ENCODE data around the gene C10orf90.

C10orf90 gene

DNA sequence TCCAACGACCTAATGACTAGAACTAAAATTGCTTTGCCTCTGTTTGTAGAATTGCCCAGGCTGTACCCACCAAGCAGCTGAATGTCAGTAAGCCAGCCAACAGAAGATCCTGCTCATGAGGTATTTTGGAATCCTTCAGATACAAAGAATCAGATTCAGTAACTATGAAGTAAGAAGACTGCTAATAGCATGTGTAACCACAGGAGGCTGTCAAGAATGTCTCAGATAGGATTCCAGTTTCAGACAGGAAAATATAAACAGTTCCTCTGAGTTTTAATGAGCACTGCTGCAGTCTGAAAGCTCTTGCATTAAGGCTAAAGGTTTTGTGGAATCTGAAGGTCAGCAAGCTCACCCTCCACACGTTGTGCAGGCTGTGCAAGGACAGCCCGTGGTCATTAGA is 169.6 kb downstream of the C10orf90 start:
- DNase-seq (ENCODE audit: low spot score) = no peak

DNA sequence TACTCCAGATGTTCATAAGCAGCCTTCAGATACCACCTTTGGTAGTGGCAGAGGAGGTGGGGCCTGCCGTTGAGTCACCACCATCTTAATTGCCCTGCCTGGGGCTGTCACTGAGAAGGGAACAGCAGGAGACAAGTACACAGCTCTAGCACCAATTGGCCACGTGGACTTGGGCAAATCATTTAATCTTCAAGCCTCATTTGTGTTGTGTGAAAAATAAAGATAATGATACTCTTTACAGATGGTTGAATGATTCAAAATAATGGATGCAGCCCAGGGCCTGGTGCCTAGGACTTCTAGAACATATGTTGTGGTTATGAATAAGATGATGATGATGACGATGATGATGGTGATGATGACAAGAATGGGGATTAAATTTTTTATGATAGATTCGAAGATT is 170.3 kb downstream of the C10orf90 start:
- DNase-seq (ENCODE audit: low spot score) = no peak

DNA sequence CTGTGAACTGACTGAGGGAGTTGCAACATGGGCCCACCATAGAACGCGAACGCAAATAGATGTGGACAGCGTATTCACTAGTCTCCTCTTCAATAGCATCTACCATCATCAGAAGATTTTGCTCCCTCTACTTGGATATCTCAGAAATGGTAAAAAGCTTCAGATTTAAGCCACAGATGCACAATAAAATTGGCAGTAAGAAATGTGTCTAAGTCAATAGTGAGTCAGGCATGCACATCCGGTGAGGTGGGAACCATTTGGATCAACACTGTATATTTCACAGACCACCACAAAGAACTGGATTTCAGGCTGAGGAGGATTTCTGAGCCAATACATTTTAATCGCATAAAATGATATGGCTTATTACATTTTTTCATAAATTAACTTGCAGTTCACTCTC is 170.7 kb downstream of the C10orf90 start:
- DNase-seq (ENCODE audit: low spot score) = no peak

DNA sequence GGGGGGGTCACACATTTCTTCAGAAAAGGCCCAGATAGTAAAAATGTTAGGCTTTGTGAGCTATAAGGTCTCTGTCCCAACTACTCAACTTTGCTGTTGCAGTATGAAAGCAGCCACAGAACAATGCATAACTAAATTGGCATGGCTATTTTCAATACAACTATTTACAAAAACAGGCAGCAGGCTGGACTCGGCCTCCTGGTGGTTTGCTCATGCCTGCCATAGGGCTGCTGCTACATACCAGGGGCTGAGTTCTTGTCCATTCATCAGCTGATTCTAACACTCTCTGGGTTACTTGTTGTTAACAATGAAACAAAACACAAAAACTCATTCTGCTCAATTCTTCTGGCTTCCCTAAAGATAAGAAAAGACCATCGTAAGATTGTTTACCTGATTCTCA is 172.8 kb downstream of the C10orf90 start:
- DNase-seq (ENCODE audit: low spot score) = no peak

DNA sequence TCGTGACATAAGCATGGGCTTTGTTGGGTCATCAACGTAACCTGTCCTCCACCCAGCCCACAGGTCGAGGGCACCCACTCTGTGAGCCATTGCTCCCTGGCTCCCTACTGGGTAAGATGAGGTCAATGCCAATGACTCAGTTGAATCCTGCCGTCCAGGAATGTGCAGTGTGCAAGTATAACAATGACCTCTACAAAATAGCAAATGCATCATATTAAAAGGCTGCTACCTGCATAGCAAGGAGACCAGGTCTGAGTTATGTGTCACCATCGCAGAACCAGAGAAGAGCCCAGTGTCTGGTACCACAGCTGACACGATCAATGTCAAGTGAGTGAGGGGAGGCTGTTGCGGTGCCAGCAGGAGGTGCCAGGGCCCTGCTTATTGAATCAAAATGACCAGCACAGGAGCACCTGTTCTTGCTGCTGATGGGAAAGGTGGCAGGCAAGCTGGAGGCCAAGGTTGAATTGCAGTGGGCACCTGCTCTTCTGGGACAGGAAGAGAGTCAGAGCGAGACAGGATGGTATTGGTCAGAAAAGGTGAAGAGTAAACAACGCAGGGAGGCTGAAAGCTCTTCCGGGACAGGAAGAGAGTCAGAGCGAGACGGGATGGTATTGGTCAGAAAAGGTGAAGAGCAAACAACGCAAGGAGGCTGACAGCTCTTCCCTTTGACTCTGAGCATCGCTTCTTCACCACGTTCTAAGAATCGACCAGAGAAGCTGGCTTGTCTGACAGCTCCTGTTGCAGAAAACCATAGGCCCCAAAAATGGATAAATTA is 173.5 kb downstream of the C10orf90 start:
- DNase-seq (ENCODE audit: low spot score) = no peak

DNA sequence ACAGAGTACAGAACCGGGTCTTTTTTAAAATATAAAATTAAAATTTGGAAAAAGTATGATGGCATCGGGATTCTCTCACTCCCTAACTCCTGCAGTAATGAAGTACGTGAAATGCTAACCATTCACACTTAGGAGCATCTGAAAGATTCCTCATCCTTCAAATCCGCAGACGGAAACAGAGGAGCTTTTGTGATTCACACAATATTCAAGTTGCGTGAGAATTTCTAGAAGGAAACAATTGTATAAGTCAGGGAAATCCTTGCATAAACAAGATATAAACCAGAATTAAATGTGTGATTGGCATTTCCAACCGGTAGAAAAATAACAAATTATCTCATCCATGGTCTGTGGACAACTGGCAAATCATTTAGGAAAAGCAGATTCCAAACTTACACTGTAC is 179.0 kb downstream of the C10orf90 start:
- DNase-seq (ENCODE audit: low spot score) = no peak

DNA sequence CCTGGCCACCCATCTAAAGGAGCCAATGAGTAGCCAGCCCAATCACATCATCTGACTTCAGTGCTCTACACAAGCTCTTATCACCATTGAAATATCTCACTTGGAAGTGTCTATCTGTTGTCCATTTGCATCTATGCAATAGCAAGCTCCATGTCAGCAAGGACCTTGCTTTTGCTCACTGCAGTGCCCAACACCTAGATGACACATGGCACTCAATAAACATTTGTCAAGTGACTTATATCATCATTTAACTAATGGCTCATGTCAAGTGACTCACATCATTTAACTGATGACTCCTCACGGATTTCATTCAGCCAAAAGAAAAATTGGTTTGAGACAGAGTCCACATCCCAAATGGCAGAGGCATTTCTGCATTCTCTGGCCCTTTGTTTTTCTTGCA is 189.3 kb downstream of the C10orf90 start:
- no peak for DNase-seq (ENCODE audit: low spot score)

DNA sequence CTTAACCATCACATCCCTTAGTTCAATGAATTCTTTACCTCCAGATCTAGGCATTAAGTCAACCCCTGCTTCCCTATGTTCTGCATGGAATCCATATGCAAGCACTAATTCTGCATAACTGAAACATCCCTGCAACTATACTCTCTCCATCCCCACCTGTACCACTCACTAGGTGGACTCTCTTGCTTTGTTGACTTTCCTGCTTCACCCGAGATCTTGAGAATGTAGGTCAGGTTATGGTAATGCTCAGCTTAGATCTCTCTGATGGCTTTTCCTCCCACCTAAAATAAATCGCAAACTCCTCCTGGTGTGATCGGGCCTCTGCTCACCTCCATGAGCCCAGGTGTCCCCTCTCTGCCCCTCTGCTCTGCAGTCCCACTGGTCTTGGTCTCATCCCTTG is 189.8 kb downstream of the C10orf90 start:
- no peak for DNase-seq (ENCODE audit: low spot score)

DNA sequence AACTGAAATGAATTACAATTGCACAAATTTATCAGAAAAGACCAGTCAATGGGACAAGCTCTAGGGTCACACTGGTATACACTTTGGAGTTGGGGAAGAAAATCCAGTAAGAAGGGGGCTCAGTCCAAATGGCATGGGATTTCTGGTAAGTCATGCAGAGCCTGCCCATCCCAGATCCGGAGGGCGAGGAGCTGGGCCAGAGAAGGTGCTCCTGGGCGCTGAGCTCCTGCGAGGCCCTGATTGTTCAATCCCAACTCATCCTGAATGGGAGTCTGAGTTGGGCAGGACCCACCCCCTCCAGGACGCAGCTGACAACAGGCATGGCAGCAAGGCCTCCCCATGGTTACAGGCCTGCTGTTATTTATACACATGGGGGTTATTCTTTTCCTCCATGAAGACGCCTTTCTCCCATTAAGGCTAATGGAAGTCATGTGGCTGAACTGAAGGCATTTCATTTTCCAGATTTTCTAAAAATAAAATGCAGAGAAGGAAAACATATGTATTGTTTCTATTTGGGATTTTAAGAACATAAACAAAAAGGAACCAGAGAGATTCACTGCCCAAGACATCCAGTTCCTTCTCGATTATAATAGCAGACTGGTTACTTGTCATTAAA is 191.1 kb downstream of the C10orf90 start:
- no peak for DNase-seq (ENCODE audit: low spot score)

DNA sequence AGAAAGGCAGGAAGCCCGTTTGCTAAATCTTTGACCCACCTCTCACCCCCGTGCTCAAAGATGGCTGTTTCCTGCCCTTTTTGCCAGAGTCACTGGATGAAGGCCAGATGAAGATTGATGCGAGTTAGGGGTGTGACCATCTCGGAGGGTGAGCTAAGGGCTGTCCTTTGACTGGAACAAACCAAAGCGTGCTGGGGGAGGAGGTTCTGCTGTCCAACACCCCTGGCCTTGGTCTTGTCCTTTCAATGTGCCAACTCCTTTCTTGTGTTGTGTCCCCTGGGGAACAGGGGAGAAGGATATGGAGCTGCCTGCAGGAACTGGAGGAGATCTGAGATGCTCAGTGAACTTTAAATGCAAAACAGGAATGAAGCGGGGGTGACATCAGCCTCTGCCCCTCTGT is 191.9 kb downstream of the C10orf90 start:
- DNase-seq (ENCODE audit: low spot score) = no peak

DNA sequence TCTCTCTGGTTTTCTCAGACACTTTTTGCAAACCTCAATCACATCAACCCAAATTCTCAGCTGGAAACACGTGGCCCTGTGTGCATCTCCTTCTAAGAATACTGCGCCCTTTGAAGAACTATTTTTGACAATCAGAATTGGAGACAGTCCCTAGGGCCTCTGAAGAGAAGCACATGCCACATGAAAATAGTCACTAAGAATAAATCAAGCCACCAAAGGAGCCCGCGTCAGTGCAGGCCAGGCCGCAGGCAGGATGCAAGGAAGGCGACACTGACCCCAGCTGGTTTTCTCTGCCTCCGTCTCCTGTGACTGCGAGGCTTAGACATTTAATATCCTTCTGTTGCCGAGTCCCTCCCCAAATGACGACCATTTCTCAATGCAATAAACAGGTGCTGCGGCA is 194.2 kb downstream of the C10orf90 start:
- no peak for DNase-seq (ENCODE audit: low spot score)

DNA sequence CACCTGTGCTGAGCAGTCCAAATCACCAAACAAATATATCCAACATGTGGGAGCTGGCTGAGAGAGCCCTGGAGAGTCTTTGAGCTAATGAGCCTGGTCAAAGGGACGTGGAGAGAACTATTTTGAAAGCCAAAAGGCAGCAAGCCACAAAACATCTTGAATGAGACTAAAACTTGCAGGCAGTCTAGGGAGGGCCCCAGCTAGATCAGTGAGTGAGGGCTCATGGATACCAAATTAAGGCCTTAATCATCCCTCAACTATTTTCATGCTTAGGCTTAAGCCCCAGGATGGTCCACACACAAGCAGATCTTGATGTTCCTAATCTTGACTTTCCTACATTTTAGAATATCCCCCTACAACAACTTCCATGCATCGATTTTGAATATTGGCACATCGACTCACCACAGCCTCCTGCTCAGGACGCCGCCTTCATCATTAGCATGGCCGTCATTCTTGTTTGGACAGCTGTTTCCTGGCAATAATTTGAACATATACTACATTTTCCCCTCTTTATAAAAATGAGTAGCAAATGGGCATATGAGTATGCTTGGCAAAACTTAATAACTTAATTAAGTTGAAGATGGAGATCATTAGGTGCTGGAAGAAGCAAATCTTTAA is 195.3 kb downstream of the C10orf90 start:
- no peak for DNase-seq (ENCODE audit: low spot score)

DNA sequence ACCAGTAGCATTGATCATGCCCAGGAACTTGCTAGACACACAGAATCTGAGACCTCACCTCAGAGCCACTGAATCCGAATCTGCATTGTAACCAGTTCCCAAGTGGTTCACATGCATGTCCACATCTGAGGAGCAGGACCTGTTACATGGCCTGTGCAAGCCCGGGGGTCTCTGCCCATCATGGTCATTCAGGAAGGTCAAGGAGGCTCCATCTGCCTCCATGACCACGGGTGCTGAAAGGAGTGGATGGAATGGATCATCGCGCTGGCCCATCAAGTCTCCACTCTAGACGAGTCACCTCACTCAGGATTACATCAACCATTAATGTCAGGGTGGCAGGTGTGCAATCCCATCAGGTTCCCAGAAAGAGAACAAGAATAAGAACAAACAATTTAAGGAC is 196.5 kb downstream of the C10orf90 start:
- DNase-seq (ENCODE audit: low spot score) = no peak

DNA sequence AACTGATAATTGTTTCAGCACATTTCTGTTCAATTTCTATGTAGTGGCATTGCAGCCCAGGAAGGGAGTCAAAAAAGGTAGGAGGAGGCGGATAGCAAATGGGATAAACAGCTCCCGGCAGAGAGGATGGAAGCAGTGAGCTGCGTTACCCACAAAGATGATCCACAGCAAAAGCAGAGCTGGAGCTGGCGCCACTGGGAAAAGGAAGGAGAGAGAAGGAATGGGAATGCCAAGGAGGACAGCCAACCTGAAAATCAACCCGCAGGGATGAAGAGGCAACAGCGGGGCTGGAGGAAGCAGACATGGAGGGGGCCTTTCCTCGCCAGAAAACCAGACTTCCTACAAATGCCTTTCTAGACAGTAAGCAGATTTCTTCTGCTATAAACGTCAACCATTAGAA is 199.5 kb downstream of the C10orf90 start:
- no peak for DNase-seq (ENCODE audit: low spot score)

DNA sequence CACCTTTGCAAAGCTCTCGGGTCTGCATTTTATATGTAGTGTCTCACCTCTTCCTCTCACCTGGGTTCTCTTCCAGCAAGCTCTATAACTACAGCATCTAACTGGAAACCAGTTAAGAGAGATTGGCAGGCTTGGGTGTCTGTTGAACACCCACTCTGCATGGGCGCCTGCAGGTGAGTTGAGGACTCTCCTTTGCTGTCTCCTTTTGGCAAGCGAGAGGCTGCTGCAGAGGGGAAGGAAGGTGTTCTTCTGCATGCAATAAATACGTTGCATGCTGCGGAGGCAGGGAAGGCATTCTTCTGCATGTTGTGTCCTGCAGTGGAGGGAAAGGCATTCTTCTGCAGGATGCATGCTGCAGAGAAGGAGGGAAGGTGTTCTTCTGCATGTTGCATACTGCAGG is 200.8 kb downstream of the C10orf90 start:
- DNase-seq (ENCODE audit: low spot score) = no peak

DNA sequence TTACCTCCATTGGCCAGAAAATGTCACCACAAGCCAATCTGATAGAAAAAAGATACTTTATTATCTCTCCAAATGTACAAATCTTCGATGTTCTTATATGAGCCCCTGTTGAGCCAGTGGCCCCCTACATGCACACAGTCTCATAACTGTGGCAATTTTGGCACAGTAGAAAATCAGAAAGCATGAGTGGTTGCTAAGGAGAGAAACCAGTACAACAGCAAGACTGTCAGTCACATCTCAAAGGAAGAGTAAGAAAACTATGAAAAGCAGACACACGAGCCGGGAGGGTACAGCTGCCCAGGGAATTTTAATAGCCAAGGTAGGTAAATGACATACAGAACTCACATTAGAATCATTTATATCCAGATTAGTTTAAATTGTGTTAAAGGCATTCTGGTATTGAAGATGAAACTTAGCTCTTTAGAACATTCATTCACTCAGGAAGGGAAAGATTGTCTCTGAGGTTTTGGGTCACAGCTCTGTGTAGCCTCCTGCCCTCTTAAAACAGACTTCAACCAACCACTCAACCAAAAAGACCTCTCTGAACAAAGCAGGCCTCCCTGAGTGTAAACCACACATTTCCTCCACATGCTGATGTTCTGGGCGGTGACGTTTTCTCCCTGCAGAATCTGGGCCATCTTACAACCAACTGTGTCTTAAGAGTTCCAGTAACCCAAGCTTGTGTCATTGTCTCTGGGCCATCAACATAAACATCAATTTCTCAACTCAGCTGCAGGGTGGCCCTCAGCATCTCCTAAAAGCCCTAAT is 201.4 kb downstream of the C10orf90 start:
- no peak for DNase-seq (ENCODE audit: low spot score)

DNA sequence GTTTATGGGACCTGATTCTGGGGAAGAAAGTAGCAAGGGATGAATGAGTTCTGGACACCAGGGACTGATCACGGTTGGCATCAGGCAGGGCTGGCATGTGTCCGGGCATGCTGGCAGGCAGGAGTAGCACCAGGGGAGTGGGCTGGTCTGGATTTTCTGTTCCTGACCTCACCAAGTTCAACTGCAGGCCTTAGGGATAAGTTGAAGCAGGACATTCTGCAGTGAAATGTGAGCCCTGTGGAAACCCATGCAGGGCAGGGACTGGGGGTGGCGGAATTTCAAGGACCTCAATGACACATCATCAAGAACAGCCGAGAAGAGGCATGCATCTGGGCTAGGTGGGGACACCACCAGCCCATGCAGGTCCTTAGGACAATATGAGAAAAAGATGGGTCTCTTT is 202.0 kb downstream of the C10orf90 start:
- no peak for DNase-seq (ENCODE audit: low spot score)

DNA sequence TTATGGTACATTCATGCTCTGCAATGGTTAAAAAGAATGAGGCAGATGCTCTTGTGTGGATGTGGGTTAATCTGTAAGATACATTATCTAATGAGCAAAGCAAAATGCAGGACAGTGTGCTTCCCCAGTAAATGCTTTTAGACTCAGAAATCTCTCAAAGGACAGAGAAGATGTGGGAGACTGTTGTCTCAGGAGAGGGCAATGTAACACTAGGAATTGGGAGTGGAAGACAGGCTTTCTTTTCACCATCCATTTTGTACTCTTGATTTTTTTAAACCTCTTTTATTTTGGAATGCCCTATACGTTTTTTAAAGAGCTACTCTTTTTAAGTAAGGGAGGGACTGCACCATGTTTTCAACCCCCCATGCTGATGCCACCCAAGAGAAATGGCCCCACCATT is 204.7 kb downstream of the C10orf90 start:
- DNase-seq (ENCODE audit: low spot score) = no peak

DNA sequence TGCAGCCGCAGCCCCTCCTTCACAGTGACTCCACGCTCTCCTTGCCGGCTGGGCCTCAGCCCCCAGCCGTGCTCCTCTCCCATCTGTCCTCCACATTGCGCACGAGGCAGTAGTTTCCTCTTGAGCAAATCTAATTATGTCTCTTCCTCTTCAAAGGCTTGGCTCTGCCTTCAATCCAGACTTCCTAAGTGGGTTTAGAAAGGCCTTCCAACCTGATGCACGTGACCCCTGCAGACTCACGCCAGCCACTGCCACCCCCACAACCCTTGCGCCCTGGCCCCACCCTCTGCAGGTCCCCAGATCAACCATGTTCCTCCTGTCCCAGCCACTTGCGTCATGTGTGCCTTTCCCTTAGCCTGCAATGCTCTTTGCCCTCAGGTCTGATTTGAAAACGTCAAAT is 207.2 kb downstream of the C10orf90 start:
- DNase-seq (ENCODE audit: low spot score) = no peak

DNA sequence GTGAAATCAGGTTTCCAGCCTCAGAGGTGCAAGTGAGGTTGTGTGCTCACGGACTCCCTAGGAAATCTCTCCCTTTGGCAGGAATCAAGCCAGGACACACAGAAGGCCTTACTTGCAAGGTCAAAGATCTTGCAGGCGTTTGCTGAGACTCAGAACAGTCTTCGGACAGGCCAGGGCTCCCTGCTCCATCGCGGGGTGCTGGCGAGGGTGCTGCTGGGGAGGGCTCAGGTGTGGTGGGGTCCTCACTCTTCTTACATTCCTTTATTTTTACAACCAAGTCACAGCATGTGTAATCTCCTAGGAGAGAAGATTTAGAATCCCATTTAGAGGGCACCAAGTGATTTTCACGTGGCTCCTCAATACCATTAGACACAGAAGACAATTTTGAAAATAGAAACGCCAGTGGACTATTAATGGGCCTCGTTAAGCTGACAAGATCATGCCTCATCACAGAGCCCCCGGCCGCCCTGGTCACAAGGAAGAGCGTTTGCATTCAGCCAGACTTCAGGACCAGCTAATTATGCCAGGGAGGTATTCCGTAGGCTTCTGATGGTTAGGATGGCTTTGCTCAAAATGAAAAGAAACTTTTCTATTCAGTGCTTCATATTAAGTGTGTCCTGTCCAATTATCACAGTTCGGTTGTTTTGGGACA is 209.1 kb downstream of the C10orf90 start:
- DNase-seq (ENCODE audit: low spot score) = no peak

DNA sequence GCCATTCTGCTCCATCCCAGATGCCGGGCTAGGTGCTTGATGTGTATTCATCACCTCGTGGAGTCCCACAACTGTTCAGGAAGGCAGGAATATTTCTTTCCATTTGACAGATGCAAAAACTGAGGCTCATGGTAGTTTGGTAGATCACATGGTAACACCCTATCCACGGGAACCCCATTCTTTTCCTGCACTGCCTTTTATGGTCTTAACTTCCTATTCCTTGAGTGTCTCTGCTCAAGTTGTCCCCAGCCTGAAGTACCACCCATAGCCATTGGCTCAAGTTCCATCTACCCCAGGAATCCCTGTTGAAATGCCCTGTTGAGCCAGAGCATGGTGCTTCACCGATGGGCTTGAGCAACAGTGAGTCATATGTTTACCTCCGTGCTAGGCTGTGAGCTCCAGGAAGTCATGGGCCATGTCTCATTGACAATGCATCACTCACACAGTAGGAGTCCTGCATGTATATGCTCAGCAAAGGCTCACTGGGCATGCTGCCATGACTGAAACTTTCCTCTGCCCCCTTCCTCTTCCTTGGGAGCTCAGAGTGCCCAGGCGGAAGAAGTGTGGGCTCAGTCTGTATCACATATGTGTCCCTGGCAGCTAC is 210.5 kb downstream of the C10orf90 start:
- DNase-seq (ENCODE audit: low spot score) = peak; percentile 18

Measured in SW480 (cell line).